Gastrocnemius medialis (tissue), 4 donors: ENCODE measurements around the gene NSL1.

Experiments used
- POLR2A ChIP-seq, 2 donors: fragments of 450-650 bp; IDR thresholded peaks; one replicate each; pipeline ENCODE4 v1.6.1; 2017; ENCODE audit warnings: antibody characterized with exemption in 2 of 2, mild to moderate bottlenecking in 2 of 2, moderate library complexity in 2 of 2
- TF ChIP-seq, protein P1 (sequence below), 5 experiments: fragments of 450-650 bp in 3 of 5; fragments of 200-600 bp in 2 of 5; sonication (generic) in 2 of 5; IDR thresholded peaks in 4 of 5; conservative IDR thresholded peaks in 1 of 5; 1 replicate in 4 of 5; 2 replicates in 1 of 5; pipeline ENCODE4 v1.5.1; 2016 to 2019; ENCODE audit warnings: antibody characterized with exemption in 5 of 5, mild to moderate bottlenecking in 3 of 5, moderate library complexity in 3 of 5

DNA sequence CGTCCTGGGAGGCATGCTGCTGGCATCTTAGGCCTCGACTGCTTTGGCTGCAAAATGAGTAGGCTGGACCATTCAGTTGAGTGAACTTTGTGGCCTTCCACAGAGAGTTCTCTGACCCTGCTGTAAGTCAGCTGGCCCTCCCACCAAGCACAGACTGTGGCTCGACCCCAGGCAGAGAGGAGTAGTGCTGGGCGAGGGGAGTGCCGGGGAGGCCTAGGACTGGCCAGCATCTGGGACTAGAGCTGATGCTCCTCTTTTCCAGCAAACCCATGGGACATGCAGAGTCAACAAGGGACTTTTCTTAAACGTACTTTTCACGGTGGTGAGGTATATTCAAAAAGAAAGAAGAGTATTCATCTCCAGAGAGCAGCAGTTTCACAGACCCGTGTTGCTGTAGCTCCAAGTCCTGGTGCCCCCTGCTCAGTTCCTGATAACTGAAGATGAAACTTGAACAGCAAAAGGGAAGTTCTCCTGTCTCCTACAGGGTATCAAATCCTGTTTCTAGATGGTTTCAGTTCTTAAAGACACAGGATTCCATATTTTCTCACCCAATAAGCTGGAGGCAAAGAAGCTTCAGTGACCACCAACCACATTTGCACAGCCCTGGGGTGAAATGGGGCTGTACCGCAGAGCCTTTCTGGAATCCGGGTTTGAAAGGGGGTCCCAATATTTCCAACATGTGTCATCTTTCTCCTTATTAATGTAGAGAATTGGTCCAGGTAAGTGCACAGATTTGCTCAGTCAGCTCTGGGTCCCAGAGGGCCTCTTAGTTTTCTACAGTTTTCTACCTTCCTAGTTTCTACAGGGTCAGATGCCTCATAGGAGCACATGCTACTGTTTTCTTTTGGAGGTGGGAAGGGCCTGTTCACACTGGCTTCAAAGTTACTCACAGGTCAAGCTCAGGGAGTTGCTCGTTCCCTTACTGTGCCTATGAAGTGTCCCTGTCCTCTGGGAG, 112.8 kb downstream of the NSL1 start:
- no peak for TF ChIP-seq POLR2A (IDR thresholded peaks at IDR 0.05)
- TF ChIP-seq, protein P1, sequence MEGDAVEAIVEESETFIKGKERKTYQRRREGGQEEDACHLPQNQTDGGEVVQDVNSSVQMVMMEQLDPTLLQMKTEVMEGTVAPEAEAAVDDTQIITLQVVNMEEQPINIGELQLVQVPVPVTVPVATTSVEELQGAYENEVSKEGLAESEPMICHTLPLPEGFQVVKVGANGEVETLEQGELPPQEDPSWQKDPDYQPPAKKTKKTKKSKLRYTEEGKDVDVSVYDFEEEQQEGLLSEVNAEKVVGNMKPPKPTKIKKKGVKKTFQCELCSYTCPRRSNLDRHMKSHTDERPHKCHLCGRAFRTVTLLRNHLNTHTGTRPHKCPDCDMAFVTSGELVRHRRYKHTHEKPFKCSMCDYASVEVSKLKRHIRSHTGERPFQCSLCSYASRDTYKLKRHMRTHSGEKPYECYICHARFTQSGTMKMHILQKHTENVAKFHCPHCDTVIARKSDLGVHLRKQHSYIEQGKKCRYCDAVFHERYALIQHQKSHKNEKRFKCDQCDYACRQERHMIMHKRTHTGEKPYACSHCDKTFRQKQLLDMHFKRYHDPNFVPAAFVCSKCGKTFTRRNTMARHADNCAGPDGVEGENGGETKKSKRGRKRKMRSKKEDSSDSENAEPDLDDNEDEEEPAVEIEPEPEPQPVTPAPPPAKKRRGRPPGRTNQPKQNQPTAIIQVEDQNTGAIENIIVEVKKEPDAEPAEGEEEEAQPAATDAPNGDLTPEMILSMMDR (IDR thresholded peaks at IDR 0.05 in 4 of 5, conservative IDR thresholded peaks at IDR 0.05 in 1 of 5), result no peak
